ENCODE measurements around the gene SRBD1.

Gene SRBD1

GRCh38 chr2:45412754-45413379 lies 198.2 kb downstream of the SRBD1 start:
- no peak for DNase-seq

DNA sequence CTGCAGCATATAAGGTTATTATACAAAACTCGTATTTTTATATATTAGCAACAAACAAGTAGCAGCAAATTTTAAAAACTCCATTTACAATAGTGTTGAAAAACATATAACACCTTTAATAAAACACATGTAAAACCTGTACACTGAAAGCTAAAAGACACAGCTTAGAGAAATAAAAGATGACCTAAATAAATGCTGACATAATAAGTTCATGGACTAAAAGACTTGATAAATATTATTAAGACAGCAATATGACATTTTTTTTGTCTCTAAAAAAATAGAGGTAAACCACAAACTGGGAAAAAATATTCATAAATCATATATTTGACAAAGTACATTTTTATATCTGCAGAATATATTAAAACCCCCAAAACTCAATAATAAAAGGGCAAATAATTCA lies 201.4 kb downstream of the SRBD1 start:
- no peak for DNase-seq

DNA sequence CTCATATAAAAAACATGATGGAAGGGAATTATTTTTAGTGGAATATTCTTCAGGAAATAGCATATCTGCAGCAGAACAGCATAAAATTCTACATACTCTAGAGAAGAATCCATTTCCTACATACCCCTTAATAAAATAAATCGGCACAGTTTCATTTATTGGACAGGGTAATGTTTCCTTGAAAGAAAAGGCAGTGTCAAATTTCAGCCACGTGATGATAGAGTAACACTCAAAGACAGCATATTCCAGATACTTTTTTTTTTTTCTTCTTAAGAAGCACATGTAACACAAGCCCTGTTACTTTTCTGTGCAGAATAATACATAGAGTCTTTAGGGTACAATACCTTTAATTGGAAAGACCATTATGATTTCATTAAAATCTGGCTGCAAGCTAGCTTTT lies 204.4 kb downstream of the SRBD1 start:
- DNase-seq = no peak

GRCh38 chr2:45404807-45405297 lies 206.2 kb downstream of the SRBD1 start:
- DNase-seq = no peak

GRCh38 chr2:45403036-45403435 lies 208.0 kb downstream of the SRBD1 start:
- DNase-seq = no peak

- no peak for DNase-seq
Measured at GRCh38 chr2:45401431-45401922, 209.6 kb downstream of the SRBD1 start.

DNA sequence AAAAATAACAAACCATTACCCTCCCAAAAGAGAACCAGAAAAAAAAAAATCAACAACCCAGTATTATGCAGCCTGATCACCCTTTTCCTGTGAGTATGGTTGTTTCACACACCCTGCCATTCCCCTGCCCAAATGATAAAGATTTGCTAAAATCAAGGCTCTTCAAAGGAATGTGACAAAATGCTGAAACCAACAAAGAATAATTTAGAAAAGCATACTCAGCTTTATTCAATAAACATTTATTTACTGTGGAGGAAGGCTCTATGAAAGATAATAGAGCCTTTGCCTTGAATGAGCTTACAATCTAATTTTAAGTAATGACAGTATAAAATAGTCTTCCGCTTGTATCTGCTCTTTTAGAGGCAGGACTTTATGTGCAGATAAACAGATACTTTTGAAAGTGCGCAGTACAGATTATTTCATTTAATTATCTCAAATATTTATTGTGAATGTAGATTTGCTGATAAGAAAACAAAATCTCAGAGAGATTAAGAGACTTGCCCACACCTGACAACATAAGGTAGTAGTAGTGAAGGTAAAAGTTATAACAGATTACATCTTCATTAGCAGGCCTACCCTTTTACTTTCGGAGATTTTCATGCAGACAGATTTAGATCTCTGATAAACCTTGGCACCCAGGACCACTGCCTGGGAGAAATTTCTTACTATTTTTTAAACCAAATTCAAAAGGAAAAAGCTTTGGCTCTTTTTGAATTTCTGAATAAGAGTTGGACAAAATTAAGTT lies 211.9 kb downstream of the SRBD1 start:
- no peak for DNase-seq

DNA sequence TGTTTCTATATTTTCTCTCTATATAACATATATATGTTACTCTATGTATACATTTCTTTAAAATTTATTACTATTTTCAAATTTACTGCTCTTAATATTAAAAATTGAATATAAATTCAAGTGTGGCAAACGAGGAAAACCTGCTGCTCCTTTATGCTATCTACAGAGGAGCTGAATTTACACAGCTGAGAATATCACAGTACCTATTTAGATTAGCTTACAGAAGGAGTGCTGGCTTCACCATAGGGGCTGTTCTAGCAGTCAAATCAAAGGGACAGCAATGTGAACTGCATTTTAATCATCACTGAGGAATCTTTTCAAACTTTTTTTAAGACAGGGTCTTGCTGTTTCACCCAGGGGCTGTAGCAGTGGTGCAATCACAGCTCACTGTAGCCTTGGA lies 213.8 kb downstream of the SRBD1 start:
- no peak for DNase-seq

DNA sequence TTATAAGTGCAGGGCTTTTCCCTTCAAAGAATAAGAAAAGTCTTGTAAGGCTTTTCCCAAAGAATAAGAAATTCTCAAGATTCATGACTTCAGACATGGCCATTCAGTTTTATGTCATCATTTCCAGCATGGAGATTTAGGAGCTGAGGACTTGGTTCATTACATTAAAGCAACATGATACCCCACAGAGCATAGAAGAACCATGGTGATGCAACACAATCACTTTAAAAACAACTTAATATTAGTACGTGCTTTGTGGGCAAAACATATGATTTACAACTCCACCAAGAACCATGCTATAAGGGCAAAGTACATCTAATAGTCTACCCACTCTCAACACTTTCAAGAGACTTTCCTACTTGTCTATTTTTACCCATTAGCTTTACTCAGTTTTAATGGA lies 214.4 kb downstream of the SRBD1 start:
- no peak for DNase-seq

DNA sequence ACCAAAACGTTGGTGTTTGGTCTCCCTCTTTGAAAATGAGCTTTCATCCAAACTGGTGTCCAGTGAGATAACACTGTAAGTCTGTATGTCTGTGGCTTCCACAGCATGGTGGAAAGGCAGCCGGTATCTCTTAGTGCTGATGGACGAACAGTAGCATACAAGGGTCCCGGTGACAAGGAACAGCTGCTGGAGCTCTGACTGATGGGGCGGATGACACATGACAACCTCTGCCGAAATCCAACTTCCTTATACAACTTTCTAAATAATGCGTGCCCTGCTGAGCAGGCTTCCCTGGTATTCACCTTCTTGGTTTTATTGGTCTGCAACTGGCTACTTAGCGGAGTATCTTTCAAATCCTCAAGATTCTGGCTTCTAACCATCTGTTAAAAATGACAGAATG lies 216.2 kb downstream of the SRBD1 start:
- DNase-seq = no peak

DNA sequence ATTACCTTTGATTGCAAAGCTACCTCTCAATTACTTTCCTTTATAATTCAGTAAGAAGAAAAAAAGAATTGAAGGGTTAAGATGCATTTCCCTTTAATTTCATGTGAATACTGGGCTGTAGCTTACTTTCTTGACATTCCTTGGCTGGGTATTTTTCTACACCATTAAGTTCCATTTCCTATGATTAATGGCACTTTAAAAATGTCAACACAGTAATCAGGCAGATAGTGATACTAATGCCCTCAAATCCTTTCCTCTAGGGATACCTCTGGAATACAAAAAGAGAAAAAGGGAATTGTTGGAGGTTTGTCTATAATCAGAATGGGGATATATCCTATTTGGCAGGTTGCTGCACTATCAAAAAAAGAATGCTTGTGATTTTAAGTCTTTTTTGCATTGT lies 216.9 kb downstream of the SRBD1 start:
- DNase-seq = no peak

GRCh38 chr2:45391866-45392265 lies 219.2 kb downstream of the SRBD1 start:
- DNase-seq = no peak

GRCh38 chr2:45390861-45391260 lies 220.2 kb downstream of the SRBD1 start:
- no peak for DNase-seq

- no peak for DNase-seq
Measured at GRCh38 chr2:45390441-45390840, 220.6 kb downstream of the SRBD1 start.

DNA sequence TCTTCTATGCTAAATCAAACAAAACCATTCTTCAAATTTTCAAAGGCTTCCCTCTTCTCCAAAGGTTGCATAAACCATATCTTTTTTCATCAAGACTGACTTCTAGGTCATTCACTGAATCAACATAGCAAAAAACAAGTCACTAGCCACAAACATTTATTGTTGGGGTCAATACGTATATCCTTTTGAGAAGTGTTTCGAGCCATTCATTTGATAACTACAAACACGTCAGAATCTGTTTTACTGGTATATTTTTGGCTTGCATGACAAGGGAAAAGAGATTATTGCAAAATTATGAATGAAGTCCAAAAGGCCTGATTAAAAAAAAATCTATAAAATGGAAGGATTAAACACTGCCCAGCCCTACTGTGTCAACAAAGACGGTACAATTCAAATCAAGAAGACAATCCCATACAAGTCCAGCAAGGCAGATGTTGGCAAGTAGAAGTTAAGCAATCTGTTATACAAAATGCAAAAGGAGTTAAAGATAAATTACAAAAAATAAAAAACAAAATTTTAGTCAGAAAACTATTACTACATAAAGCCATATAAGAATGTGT lies 222.4 kb downstream of the SRBD1 start:
- no peak for DNase-seq

- DNase-seq = no peak
Measured at GRCh38 chr2:45382744-45383143, 228.3 kb downstream of the SRBD1 start.

DNA sequence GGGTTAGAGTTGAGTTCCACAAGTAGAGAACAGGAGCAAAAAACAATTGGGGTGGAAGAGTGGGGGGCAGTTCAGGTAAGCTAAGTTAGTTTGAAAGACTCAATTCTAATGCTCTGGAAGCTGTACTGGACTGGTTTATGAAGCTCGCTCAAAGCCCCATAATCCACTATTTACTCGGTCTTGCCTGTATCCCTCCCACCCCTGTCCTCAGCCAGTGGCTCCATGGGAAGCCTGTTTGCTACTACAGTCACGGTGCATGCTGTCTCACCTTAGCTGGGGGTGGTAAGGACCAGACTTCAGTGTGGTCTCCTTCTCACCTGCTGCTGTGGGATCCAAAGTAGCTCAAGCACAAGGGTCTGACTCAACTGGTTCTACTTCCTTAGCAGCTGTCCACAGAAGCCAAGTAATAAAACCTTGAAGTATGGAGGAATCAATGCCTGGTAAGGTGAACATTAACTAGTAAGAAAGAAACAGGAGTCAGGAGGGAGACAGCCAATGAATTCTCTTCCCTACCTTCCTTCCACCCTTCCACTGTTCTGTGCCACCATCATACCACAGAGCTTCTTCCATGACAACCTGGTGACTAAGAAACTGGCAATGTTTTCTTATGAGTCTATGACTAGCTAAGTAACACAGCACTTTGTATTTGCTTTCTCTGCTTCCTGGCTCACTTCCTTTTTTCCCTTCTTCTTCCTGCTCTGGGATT lies 230.8 kb downstream of the SRBD1 start:
- no peak for DNase-seq

DNA sequence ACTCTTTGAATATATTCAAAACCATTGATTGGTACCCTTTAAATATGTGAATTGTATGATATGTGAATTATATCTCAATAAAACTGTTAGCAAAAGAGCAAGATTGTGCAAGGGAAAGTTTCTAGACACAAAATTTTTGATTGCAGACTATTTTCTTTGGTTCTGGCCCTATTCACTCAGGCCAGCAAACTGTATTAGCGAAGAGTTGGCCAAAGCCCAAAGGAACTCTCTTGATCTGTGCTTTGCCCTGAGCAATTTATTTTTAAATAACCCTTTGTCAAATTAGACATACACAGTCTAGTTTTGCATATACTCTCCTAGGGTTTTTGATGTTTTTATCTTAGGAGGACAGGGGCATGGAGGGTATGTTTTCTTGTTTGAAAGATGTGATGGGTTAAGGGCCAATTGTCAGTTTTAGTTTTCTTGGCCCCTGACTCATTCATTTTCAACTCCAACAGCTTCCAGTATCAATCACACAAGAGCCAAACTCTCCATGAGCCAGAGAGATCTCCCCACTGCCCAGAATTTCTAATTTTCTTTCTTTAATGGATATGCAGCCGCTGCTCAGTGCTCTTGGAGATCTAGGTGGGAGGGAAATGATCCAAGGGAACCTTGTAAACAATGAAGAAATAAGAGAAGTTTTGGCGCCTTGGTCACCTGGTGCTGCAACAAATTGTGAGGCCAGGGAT lies 231.5 kb downstream of the SRBD1 start:
- DNase-seq = no peak

GRCh38 chr2:45373534-45373933 lies 237.5 kb downstream of the SRBD1 start:
- DNase-seq = no peak

DNA sequence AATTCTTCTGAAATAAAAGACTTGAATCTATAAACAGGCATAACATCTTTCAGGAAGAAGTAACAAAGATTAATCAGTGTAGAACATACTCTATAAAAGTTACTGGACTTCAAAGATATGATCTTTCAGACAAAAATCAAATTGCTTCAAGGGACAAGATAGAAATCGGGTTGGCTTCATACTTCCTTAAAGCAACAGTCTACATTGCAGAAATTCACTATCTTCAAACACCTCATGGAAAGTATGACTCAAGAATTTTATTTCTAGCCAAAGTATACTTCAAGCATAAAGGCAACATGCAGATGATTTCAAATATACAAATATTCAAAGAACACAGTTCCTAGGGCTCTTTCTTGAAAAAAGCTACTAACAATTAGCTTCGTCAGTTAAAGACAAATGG lies 240.7 kb downstream of the SRBD1 start:
- DNase-seq = no peak

- DNase-seq = no peak
Measured at GRCh38 chr2:45368792-45369191, 242.3 kb downstream of the SRBD1 start.

- DNase-seq = no peak
Measured at GRCh38 chr2:45361666-45362065, 249.4 kb downstream of the SRBD1 start.

- no peak for DNase-seq
Measured at GRCh38 chr2:45354776-45355175, 256.3 kb downstream of the SRBD1 start.

Measured in SIG-M5 (cell line).